H1 (cell line): ENCODE measurements around the gene SLC4A7. TPM values are rescaled to one million over a fixed set of nuclear protein-coding genes. Genes with fewer than 3 reads are reported as not detected.

Source experiments
- CTCF ChIA-PET: fragments of 300-600 bp; sonication (Branson Sonifier 250); formaldehyde crosslinking; loops from one replicate; lab custom pipeline; 2021; ENCODE audit not compliant: partially characterized antibody; lab: Charles Lee
- POLR2A ChIA-PET: fragments of 300-600 bp; sonication (Branson Sonifier 250); formaldehyde crosslinking; loops from one replicate; lab custom pipeline; 2021; ENCODE audit warnings: inconsistent platforms; ENCODE audit not compliant: partially characterized antibody; lab: Charles Lee
- DNase-seq, 2 experiments: peaks; one replicate each; pipeline versions ENCODE4 v3.0.0 to v3.0.0-alpha.2; 2010 to 2022; ENCODE audit warnings: low spot score in 2 of 2, low read depth in 1 of 2, mixed read lengths in 1 of 2
- FAIRE-seq: peaks from 2 replicates; lab custom pipeline; 2011; peaks lifted over from hg19 to GRCh38; lab: Jason Lieb, UNC
- H2AFZ ChIP-seq: 2 replicates; pipeline ENCODE4 v1.8.1; 2012; ENCODE audit warnings: low read length, inconsistent platforms
- H2AK5ac ChIP-seq: 2 replicates; pipeline ENCODE4 v1.6.1; 2013; ENCODE audit warnings: low read depth, low read length
- H2BK120ac ChIP-seq: replicated peaks from 2 replicates; pipeline ENCODE3; 2013; ENCODE audit warnings: low read depth, low read length, inconsistent platforms
- H2BK12ac ChIP-seq: 2 replicates; pipeline ENCODE4 v1.6.1; 2013; ENCODE audit warnings: low read depth, low read length
- H2BK15ac ChIP-seq: 2 replicates; pipeline ENCODE4 v1.6.1; 2013; ENCODE audit warnings: low read length
- H2BK20ac ChIP-seq: 2 replicates; pipeline ENCODE4 v1.6.1; 2013; ENCODE audit warnings: low read length
- H2BK5ac ChIP-seq: 2 replicates; pipeline ENCODE4 v1.6.1; 2013; ENCODE audit warnings: low read depth, low read length
- H3K14ac ChIP-seq: 2 replicates; pipeline ENCODE4 v1.6.1; 2013; ENCODE audit warnings: inconsistent platforms; ENCODE audit not compliant: insufficient read length
- H3K18ac ChIP-seq: 2 replicates; pipeline ENCODE4 v1.6.1; 2013; ENCODE audit warnings: low read length; ENCODE audit errors: extremely low read depth
- H3K23ac ChIP-seq: 2 replicates; pipeline ENCODE4 v1.6.1; 2013; ENCODE audit warnings: inconsistent platforms; ENCODE audit not compliant: insufficient read length
- H3K23me2 ChIP-seq: 2 replicates; pipeline ENCODE4 v1.6.1; 2013; ENCODE audit warnings: low read depth, low read length
- H3K27ac ChIP-seq: 2 replicates; pipeline ENCODE4 v1.6.1; 2011; ENCODE audit warnings: low read depth, low read length, inconsistent platforms
- H3K27me3 ChIP-seq, 4 experiments: replicated peaks in 1 of 4; 1 replicate in 1 of 4; 2 replicates in 3 of 4; pipeline versions ENCODE4 v1.6.1 to v1.8.1; 2011 to 2013; ENCODE audit warnings: low read length in 3 of 4, mild to moderate bottlenecking in 3 of 4, inconsistent platforms in 2 of 4, mixed read lengths in 2 of 4, moderate library complexity in 1 of 4; ENCODE audit not compliant: control insufficient read depth in 3 of 4, insufficient read depth in 3 of 4; ENCODE audit errors: extremely low read depth in 1 of 4
- H3K36me3 ChIP-seq, 4 experiments: 2 replicates each; pipeline versions ENCODE4 v1.6.1 to v1.8.1; 2011 to 2013; ENCODE audit warnings: mild to moderate bottlenecking in 4 of 4, low read length in 3 of 4, moderate library complexity in 2 of 4, control low read depth in 1 of 4, inconsistent platforms in 1 of 4; ENCODE audit not compliant: insufficient read depth in 4 of 4, control insufficient read depth in 2 of 4
- H3K4ac ChIP-seq: replicated peaks from 2 replicates; pipeline ENCODE3; 2013; ENCODE audit warnings: low read length, low read depth, mixed read lengths, inconsistent platforms; ENCODE audit not compliant: insufficient read length
- H3K4me1 ChIP-seq, 4 experiments: replicated peaks in 1 of 4; 1 replicate in 1 of 4; 2 replicates in 3 of 4; pipeline versions ENCODE4 v1.6.1 to v1.8.1; 2011 to 2013; ENCODE audit warnings: low read length in 3 of 4, inconsistent platforms in 2 of 4, mixed read lengths in 1 of 4; ENCODE audit not compliant: insufficient read depth in 4 of 4, control insufficient read depth in 3 of 4
- H3K4me2 ChIP-seq, 2 experiments: 2 replicates each; pipeline versions ENCODE4 v1.6.1 to v1.8.1; 2011 to 2013; ENCODE audit warnings: low read depth in 2 of 2, low read length in 2 of 2, control low read depth in 1 of 2, inconsistent platforms in 1 of 2, mild to moderate bottlenecking in 1 of 2; ENCODE audit not compliant: insufficient read depth in 1 of 2
- H3K4me3 ChIP-seq, 4 experiments: fragments of 200-600, 300-600 bp in 1 of 4; sonication (generic), shearing (Covaris generic), sonication (Bioruptor Twin) in 1 of 4; 2 replicates each; pipeline versions ENCODE4 v1.5.1 to v1.8.1; 2011 to 2016; ENCODE audit warnings: low read length in 4 of 4, low read depth in 3 of 4, control low read depth in 2 of 4, inconsistent platforms in 2 of 4, mild to moderate bottlenecking in 2 of 4, mixed read lengths in 1 of 4, moderate library complexity in 1 of 4; ENCODE audit not compliant: insufficient read depth in 2 of 4; ENCODE audit errors: extremely low read depth in 1 of 4
- H3K56ac ChIP-seq: replicated peaks from 2 replicates; pipeline ENCODE3; 2013; ENCODE audit warnings: low read depth, mild to moderate bottlenecking, mixed read lengths, low read length, inconsistent platforms; ENCODE audit not compliant: insufficient read length
- H3K79me1 ChIP-seq: 2 replicates; pipeline ENCODE4 v1.6.1; 2013; ENCODE audit warnings: low read depth, low read length, control low read depth
- H3K79me2 ChIP-seq, 2 experiments: 2 replicates each; pipeline versions ENCODE4 v1.6.1 to v1.8.1; 2012 to 2013; ENCODE audit warnings: low read length in 2 of 2, mild to moderate bottlenecking in 2 of 2, inconsistent platforms in 1 of 2; ENCODE audit not compliant: insufficient read depth in 2 of 2, control insufficient read depth in 1 of 2
- H3K9ac ChIP-seq, 4 experiments: replicated peaks in 1 of 4; 1 replicate in 1 of 4; 2 replicates in 3 of 4; pipeline versions ENCODE4 v1.6.1 to v1.8.1; 2011 to 2013; ENCODE audit warnings: low read depth in 3 of 4, low read length in 3 of 4, control low read depth in 2 of 4, mild to moderate bottlenecking in 2 of 4, moderate library complexity in 2 of 4, inconsistent platforms in 1 of 4; ENCODE audit errors: extremely low read depth in 1 of 4
- H3K9me3 ChIP-seq, 2 experiments: 2 replicates each; pipeline versions ENCODE4 v1.6.1 to v1.8.1; 2012 to 2013; ENCODE audit warnings: mild to moderate bottlenecking in 2 of 2, moderate library complexity in 2 of 2, control low read depth in 1 of 2, inconsistent platforms in 1 of 2, low read depth in 1 of 2, low read length in 1 of 2, mixed read lengths in 1 of 2; ENCODE audit not compliant: insufficient read depth in 2 of 2
- H4K20me1 ChIP-seq, 2 experiments: replicated peaks in 1 of 2; 2 replicates each; pipeline versions ENCODE3 to v1.8.1; 2011 to 2013; ENCODE audit warnings: inconsistent platforms in 2 of 2, low read length in 2 of 2, mild to moderate bottlenecking in 1 of 2; ENCODE audit not compliant: insufficient read depth in 2 of 2, control insufficient read depth in 1 of 2
- H4K5ac ChIP-seq: 2 replicates; pipeline ENCODE4 v1.6.1; 2013; ENCODE audit warnings: low read length, low read depth, mixed read lengths, inconsistent platforms; ENCODE audit not compliant: insufficient read length
- H4K8ac ChIP-seq: 2 replicates; pipeline ENCODE4 v1.8.0; 2013; ENCODE audit warnings: mild to moderate bottlenecking, moderate library complexity, low read length, inconsistent platforms; ENCODE audit not compliant: insufficient read depth; ENCODE audit errors: extremely low read depth
- H4K91ac ChIP-seq: replicated peaks from 2 replicates; pipeline ENCODE3; 2013; ENCODE audit warnings: low read length, mixed read lengths, inconsistent platforms; ENCODE audit not compliant: insufficient read length
- ASH2L ChIP-seq: fragments of 200-600, 300-600 bp; sonication (generic); IDR thresholded peaks from one replicate; pipeline ENCODE4 v1.7.1; 2017; ENCODE audit warnings: low read length
- CEBPB ChIP-seq: IDR thresholded peaks from 2 replicates; pipeline ENCODE4 v1.6.1; 2012; ENCODE audit warnings: low read depth, low read length
- CREB1 ChIP-seq: IDR thresholded peaks from 2 replicates; pipeline ENCODE4 v1.6.1; 2012; ENCODE audit warnings: inconsistent platforms
- CTBP2 ChIP-seq: IDR thresholded peaks from 2 replicates; pipeline ENCODE4 v1.7.0; 2011; ENCODE audit warnings: borderline replicate concordance, mild to moderate bottlenecking, moderate library complexity, mixed read lengths, low read length; ENCODE audit not compliant: insufficient read depth, insufficient read length
- EP300 ChIP-seq, 2 experiments: IDR thresholded peaks; 1 replicate in 1 of 2; 2 replicates in 1 of 2; pipeline ENCODE4 v1.6.1; 2011 to 2012; ENCODE audit warnings: low read depth in 2 of 2, low read length in 2 of 2, mild to moderate bottlenecking in 2 of 2, borderline replicate concordance in 1 of 2, inconsistent platforms in 1 of 2, moderate library complexity in 1 of 2
- NANOG ChIP-seq: IDR thresholded peaks from 2 replicates; pipeline ENCODE4 v1.6.1; 2011; ENCODE audit warnings: low read length, low read depth, mild to moderate bottlenecking, inconsistent platforms; ENCODE audit not compliant: insufficient read depth, poor library complexity, severe bottlenecking
- POLR2AphosphoS5 ChIP-seq: IDR thresholded peaks from 2 replicates; pipeline ENCODE4 v1.6.1; 2011; ENCODE audit warnings: low read depth, low read length
- TBP ChIP-seq: IDR thresholded peaks from 2 replicates; pipeline ENCODE4 v1.6.1; 2011; ENCODE audit warnings: low read depth, low read length, improper control_type of control experiment
- TEAD4 ChIP-seq: IDR thresholded peaks from 2 replicates; pipeline ENCODE4 v1.6.1; 2012; ENCODE audit warnings: low read depth, low read length, inconsistent platforms, mixed read lengths
- WGBS, 2 experiments: shearing (Covaris generic) in 1 of 2; methylation state at CpG; one replicate each; pipeline versions ENCODE4 v1.1.6 to v1.1.7; 2013 to 2015; ENCODE audit warnings: low lambda C conversion rate in 2 of 2, mixed read lengths in 2 of 2, inconsistent platforms in 1 of 2, low coverage in 1 of 2, missing lambda C conversion rate in 1 of 2; ENCODE audit not compliant: insufficient replicate concordance in 2 of 2, insufficient coverage in 1 of 2, insufficient read length in 1 of 2; ENCODE audit errors: extremely low coverage in 1 of 2, missing lambda C conversion rate in 1 of 2; 5-methylcytosine and 5-hydroxymethylcytosine counted together
- polyA plus RNA-seq, 7 experiments: library from polyadenylated mRNA; depleted of rRNA in 3 of 7; stranded (reverse) in 5 of 7; unstranded in 2 of 7; fragments of >200 nt in 5 of 7; fragments of 200-250 nt in 2 of 7; gene quantifications; 1 replicate in 5 of 7; 2 replicates in 1 of 7; 4 replicates in 1 of 7; pipeline versions ENCODE4 v1.2.1 to v1.2.3, GENCODE V29; 2011 to 2013; ENCODE audit warnings: missing spikeins in 2 of 7, mixed read lengths in 2 of 7
- total RNA-seq: library from RNA; stranded (reverse); fragmentation: NEBNext Ultra II Directional; extraction: Animal tissue kit (Norgen Biotek cat#: 25700); gene quantifications from 2 replicates; pipeline ENCODE4 v1.2.1, GENCODE V29; 2021

SLC4A7 gene
- total and polyA plus RNA-seq, 2 of the 8 experiments (the other 6 are each of a cell fraction or from before 2014, with no cell fraction given), result 14.9 to 70.5 TPM

DNA sequence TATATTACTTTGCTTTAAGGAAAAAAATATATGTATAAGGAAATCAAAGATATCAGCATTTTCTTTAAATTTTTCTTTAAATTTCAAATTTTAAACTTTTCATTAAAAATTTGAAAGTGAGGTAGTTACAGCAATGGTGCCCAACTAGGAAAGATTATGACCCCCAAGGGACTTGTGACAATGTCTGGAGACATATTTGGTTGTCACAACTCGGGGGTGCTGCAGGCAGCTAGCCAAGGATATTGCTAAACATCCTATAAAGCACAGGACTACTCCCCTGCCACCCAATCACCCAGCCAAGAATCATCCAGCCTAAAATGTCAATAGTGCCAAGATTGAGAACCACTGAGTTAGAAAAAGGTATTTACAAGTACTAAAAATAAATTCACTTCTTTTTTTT lies 57.3 kb downstream of the SLC4A7 start:
- CTCF ChIA-PET, result interaction anchor here (0.6 to 1.0 kb wide), 2 partner anchors 22 to 239 kb away, joined by 3 read pairs; no protein-coding TSS in a partner anchor
- TF ChIP-seq EP300 (IDR thresholded peaks at IDR 0.05; ENCODE audit: borderline replicate concordance in 1 of 2, low read depth in 2 of 2, low read length in 2 of 2) (no peak), CTBP2 (no peak), TBP (no peak), NANOG (no peak), ASH2L (no peak), TEAD4 (no peak), CEBPB (no peak), CREB1 (no peak), POLR2AphosphoS5 (no peak)

More for the DNA sequence above, 57.3 kb downstream of the SLC4A7 start:
- Histone ChIP-seq H4K5ac (no peak overlapping the region), H3K79me2 (no peaks in the 10 kb centered on the region), H2BK12ac (no peak overlapping the region), H2AK5ac (no peak overlapping the region), H3K79me1 (no peaks in the 10 kb centered on the region), H3K4me2 (no peak overlapping the region), H3K56ac (no peak overlapping the region), H2BK120ac (no peak overlapping the region), H2BK5ac (no peak overlapping the region), H2BK20ac (no peak overlapping the region), H3K14ac (no peak overlapping the region), H2BK15ac (no peak overlapping the region), H3K23me2 (no peaks in the 10 kb centered on the region), H2AFZ (no peak overlapping the region), H3K4me1 (no peaks in the 10 kb centered on the region), H3K9ac (no peak overlapping the region), H3K23ac (no peak overlapping the region), H3K36me3 (peaks cover 3 to 45% (median 28%) of the 10 kb centered on the region in 4 experiments; a peak in 7 of 8 replicates), H4K20me1 (peaks cover 0 to 2% of the 10 kb centered on the region in 2 experiments), H4K8ac (no peak overlapping the region), H3K27ac (no peak overlapping the region), H3K27me3 (no peaks in the 10 kb centered on the region), H3K18ac (no peak overlapping the region), H3K4ac (no peak overlapping the region), H3K4me3 (no peak overlapping the region), H4K91ac (no peak overlapping the region), H3K9me3 (no peaks in the 10 kb centered on the region)
- 94% methylated on average over 1 of the region's 1 CpG; no CpG with 5 or more reads in 1 of the 2 experiments for WGBS, 2 experiments
- POLR2A ChIA-PET, result interaction anchor here (0.6 kb wide), 1 partner anchor 11 kb away, joined by 3 read pairs; no protein-coding TSS in a partner anchor
- FAIRE-seq, result no peak
- DNase-seq, result no peak
